ENCODE data around the gene TSPAN11. TPM values are rescaled to one million over a fixed set of nuclear protein-coding genes. Genes with fewer than 3 reads are reported as not detected.

Gene TSPAN11
- total RNA-seq, 3 donors from 2014 or later, result not detected

DNA sequence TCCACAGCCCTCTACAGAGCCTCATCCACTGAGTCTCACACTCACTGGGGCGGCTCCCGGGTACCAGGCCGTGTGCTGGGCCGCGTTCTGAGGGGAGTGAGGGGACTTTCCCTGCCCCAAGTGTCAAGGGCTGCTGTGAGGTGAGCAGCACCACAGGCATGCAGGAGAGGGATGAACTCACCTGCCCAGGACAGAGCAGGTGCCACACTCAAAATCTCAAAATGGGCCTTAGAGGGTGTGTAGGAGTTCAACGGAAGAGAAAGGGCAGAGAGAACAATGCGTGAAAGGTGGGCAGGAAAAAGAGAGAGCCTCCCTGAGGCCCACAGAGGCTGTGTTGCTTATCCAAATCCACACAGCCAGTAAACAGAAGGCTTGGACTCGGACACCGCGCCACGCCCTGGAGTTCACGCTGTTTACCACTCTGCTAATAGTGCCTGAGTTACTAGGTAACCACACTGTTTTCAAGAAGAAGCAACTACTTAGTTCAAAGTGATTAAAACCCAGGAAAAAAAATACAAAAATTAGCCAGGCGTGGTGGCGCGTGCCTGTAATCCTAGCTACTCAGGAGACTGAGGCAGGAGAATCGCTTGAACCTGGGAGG, 32.7 kb downstream of the TSPAN11 start:
- Mint-ChIP-seq H3K9me3 (no peaks in the 10 kb centered on the region), H3K36me3 (ENCODE audit: insufficient read depth) (no peaks in the 10 kb centered on the region), H3K4me3 (no peak overlapping the region), H3K4me1 (ENCODE audit: low read depth) (no peaks in the 10 kb centered on the region), H3K27me3 (ENCODE audit: low read depth) (no peaks in the 10 kb centered on the region)
- ATAC-seq (no peak), DNase-seq (no peak)

DNA sequence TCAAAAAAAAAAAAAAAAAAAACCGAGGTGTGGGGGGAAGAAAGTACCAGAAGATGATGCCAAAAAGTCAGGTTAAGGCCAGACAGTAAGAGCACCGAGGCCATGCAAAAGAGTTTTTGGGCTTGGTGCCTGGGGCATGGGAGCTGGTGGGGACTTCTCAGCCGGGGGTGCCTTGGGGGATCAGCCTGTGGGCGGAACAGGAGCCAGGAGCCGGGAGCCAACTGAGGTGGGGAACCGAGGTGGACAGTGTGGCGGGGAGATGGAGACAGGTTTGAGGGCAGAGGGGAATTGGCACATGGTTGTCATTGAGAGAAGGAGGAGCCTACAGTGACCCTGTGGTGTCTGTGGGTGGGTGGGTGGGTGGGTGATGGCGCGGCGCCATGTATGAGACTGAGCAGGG, 33.2 kb downstream of the TSPAN11 start:
- Mint-ChIP-seq H3K36me3 (ENCODE audit: insufficient read depth) (no peaks in the 10 kb centered on the region), H3K27me3 (ENCODE audit: low read depth) (no peaks in the 10 kb centered on the region), H3K4me3 (no peak overlapping the region), H3K4me1 (ENCODE audit: low read depth) (no peaks in the 10 kb centered on the region), H3K9me3 (no peaks in the 10 kb centered on the region)
- no peak for DNase-seq
- ATAC-seq, result no peak

- no peaks in the 10 kb centered on the region for H3K9me3 Mint-ChIP-seq
- no peaks in the 10 kb centered on the region for H3K27me3 Mint-ChIP-seq (ENCODE audit: low read depth)
- no peaks in the 10 kb centered on the region for H3K4me1 Mint-ChIP-seq (ENCODE audit: low read depth)
- DNase-seq (no peak), ATAC-seq (no peak)
- H3K36me3 Mint-ChIP-seq (ENCODE audit: insufficient read depth), result no peaks in the 10 kb centered on the region
- H3K4me3 Mint-ChIP-seq, result no peak overlapping the region
Observed at GRCh38 chr12:30961030-30961429, 34.5 kb downstream of the TSPAN11 start.

GRCh38 chr12:30962047-30962446, 35.5 kb downstream of the TSPAN11 start:
- ATAC-seq, result no peak
- no peaks in the 10 kb centered on the region for H3K36me3 Mint-ChIP-seq (ENCODE audit: insufficient read depth)
- no peaks in the 10 kb centered on the region for H3K4me1 Mint-ChIP-seq (ENCODE audit: low read depth)
- no peaks in the 10 kb centered on the region for H3K27me3 Mint-ChIP-seq (ENCODE audit: low read depth)
- no peak for DNase-seq
- H3K9me3 Mint-ChIP-seq, result no peaks in the 10 kb centered on the region
- no peak overlapping the region for H3K4me3 Mint-ChIP-seq

DNA sequence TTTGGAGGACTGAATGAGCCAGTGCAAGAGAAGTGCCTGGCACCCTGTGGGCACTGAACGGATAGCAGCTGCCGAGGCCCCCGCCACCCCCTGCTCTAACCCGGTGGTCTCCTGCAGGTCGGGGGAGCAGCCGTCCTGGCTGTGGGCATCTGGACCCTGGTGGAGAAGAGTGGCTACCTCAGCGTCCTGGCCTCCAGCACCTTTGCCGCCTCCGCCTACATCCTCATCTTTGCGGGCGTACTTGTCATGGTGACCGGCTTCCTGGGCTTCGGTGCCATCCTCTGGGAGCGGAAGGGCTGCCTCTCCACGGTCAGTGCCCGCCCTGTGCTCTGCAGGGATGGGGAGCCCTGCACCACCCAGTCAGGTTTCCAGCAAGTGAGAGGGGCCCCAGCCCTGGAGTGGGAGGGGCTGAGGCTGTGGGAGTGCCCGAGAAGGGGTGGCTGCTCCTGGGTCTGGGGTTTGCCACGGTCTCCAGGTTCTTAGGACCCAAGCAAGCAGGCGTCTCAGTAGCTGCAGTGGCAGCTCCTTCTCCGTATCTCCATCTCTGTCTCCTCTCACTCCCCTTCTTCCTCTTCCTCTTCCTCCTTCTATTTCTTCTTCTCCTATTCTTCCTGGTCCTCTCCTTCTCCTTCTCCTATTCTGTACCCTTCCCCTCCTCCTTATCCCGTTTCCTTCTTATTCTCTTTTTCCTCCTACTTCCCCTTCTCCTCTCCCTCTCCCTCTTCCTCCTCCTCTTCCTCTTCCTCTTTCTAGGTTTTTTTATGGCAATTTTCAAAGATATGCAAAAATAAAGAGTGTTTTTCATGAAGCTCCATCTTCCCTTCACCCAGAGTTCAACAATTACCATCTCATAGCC, 37.4 kb downstream of the TSPAN11 start:
- no peaks in the 10 kb centered on the region for H3K4me1 Mint-ChIP-seq (ENCODE audit: low read depth)
- H3K36me3 Mint-ChIP-seq (ENCODE audit: insufficient read depth), result no peaks in the 10 kb centered on the region
- no peak overlapping the region for H3K4me3 Mint-ChIP-seq
- no peak for DNase-seq
- no peaks in the 10 kb centered on the region for H3K9me3 Mint-ChIP-seq
- no peaks in the 10 kb centered on the region for H3K27me3 Mint-ChIP-seq (ENCODE audit: low read depth)
- no peak for ATAC-seq

DNA sequence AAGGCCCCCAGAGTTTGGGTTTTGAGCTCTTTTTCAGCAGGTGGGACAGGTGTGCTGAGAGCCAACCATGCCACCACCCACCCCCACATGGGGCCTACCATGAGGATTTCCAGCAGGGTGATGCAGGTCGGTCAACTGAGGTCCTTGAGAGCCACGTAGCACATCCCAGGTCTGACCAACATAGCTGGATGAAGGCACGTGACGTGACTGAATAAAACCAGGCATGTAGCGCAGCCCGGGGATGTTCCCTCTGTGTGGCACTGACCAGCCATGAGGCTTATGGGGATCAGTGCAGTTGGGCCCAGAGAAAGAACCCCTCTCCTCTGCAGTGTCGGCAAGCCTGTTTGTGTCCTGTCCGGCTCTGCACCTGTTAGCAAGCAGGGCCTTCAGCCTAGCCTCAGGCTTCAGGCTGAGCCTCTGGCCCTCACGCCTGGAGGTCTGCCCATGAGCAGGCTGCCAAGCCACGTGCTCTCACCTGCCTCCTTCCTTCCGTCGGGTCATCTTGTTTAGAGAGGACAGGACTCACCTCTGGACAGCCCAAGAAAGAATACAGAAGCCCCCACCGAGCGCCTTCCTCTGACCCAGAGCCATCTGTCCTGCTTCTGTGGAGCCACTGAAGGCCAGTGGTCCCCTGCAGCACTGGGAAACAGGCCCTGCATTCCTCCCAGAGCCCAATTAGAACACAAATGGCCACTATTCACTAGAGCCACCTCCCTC, 38.5 kb downstream of the TSPAN11 start:
- Mint-ChIP-seq H3K9me3 (no peaks in the 10 kb centered on the region), H3K4me1 (ENCODE audit: low read depth) (no peaks in the 10 kb centered on the region), H3K4me3 (no peak overlapping the region), H3K36me3 (ENCODE audit: insufficient read depth) (no peaks in the 10 kb centered on the region), H3K27me3 (ENCODE audit: low read depth) (no peaks in the 10 kb centered on the region)
- DNase-seq (no peak), ATAC-seq (no peak)

DNA sequence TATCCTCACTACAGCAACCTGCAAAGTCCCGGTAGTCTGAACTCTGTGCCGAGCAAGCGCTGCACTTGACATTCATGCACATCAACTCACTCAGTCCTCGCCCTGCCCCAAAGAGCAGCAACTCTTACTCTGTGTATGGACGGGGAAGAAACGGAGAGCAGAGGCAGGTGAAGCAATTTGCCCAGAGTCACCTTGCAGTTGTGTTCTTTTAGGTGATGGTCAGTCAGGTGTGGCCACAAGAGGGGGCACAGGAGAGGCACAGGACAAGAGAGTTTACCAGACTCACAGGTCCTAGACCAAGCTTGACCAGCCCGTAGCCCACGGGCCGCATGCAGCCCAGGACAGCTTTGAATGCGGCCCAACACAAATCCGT, 39.1 kb downstream of the TSPAN11 start:
- Mint-ChIP-seq H3K9me3 (no peaks in the 10 kb centered on the region), H3K4me3 (no peak overlapping the region), H3K27me3 (ENCODE audit: low read depth) (no peaks in the 10 kb centered on the region), H3K4me1 (ENCODE audit: low read depth) (no peaks in the 10 kb centered on the region), H3K36me3 (ENCODE audit: insufficient read depth) (no peaks in the 10 kb centered on the region)
- ATAC-seq (no peak), DNase-seq (no peak)

DNA sequence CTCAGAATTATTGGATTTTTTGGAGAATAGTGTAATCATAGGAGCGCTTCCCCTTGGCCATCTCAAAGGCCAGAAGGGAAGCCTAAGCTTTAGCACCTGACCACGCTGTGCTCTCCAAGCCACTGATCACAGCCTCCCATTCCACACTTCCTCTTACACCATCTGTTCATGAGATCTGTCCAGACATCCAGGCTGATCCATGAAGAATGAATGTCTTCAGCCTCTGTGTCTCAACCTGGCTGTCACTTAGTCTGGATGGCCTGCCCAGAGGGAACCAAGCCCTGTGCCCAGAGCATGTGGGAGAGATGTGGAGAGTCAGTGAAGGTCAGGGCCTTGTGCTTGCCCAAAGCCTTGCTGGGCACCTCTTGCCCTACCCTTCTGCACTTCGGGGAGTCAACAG, 40.5 kb downstream of the TSPAN11 start:
- Mint-ChIP-seq H3K36me3 (ENCODE audit: insufficient read depth) (no peaks in the 10 kb centered on the region), H3K4me3 (no peak overlapping the region), H3K27me3 (ENCODE audit: low read depth) (no peaks in the 10 kb centered on the region), H3K9me3 (no peaks in the 10 kb centered on the region), H3K4me1 (ENCODE audit: low read depth) (no peaks in the 10 kb centered on the region)
- DNase-seq, result no peak
- ATAC-seq, result no peak

- H3K9me3 Mint-ChIP-seq, result no peaks in the 10 kb centered on the region
- H3K27me3 Mint-ChIP-seq (ENCODE audit: low read depth), result no peaks in the 10 kb centered on the region
- H3K36me3 Mint-ChIP-seq (ENCODE audit: insufficient read depth), result no peaks in the 10 kb centered on the region
- DNase-seq (no peak), ATAC-seq (no peak)
- no peaks in the 10 kb centered on the region for H3K4me1 Mint-ChIP-seq (ENCODE audit: low read depth)
- no peak overlapping the region for H3K4me3 Mint-ChIP-seq
Observed at GRCh38 chr12:30968211-30968610, 41.7 kb downstream of the TSPAN11 start.

GRCh38 chr12:30969006-30969405, 42.5 kb downstream of the TSPAN11 start:
- ATAC-seq, result no peak
- Mint-ChIP-seq H3K4me1 (ENCODE audit: low read depth) (no peaks in the 10 kb centered on the region), H3K4me3 (no peak overlapping the region), H3K36me3 (ENCODE audit: insufficient read depth) (no peaks in the 10 kb centered on the region), H3K27me3 (ENCODE audit: low read depth) (no peaks in the 10 kb centered on the region), H3K9me3 (no peaks in the 10 kb centered on the region)
- DNase-seq, result no peak

GRCh38 chr12:30969606-30970395, 43.3 kb downstream of the TSPAN11 start:
- no peaks in the 10 kb centered on the region for H3K27me3 Mint-ChIP-seq (ENCODE audit: low read depth)
- no peak overlapping the region for H3K4me3 Mint-ChIP-seq
- no peaks in the 10 kb centered on the region for H3K4me1 Mint-ChIP-seq (ENCODE audit: low read depth)
- no peaks in the 10 kb centered on the region for H3K9me3 Mint-ChIP-seq
- DNase-seq (no peak), ATAC-seq (no peak)
- H3K36me3 Mint-ChIP-seq (ENCODE audit: insufficient read depth), result no peaks in the 10 kb centered on the region

DNA sequence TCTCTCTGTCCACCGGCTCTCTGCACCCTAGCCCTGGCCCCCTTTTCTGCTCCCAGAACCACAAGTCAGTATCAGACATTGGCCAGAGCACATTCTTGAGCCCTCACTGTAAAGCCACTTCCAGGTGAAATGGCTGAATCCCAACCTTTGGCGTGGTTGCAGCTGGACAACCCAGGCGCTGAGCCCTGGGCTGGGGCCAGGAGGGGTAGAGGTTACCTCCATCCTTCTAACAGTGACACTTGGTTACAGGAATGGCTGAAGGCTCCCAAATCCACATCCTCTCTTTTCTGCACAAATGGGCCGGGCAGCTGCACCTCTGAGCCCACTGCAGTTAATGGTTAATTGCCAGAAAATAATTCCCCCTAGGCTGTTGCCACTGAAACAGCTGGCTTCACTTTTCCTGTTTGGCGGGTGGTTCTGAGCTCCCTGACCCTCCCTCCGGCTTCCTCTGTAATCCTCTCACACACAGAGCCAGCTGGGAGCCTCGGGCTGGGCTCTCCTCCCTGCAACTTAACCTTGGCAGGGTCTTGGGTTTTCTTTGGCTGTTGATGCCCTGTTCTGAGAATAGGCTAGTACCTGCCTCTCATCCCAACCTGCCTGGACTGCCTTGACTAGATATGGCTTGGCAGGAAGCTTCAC, 44.1 kb downstream of the TSPAN11 start:
- Mint-ChIP-seq H3K4me3 (no peak overlapping the region), H3K4me1 (ENCODE audit: low read depth) (no peaks in the 10 kb centered on the region)

GRCh38 chr12:30972035-30972434, 45.5 kb downstream of the TSPAN11 start:
- no peaks in the 10 kb centered on the region for H3K9me3 Mint-ChIP-seq
- ATAC-seq (no peak), DNase-seq (no peak)
- H3K4me1 Mint-ChIP-seq (ENCODE audit: low read depth), result no peaks in the 10 kb centered on the region
- H3K36me3 Mint-ChIP-seq (ENCODE audit: insufficient read depth), result no peaks in the 10 kb centered on the region
- H3K27me3 Mint-ChIP-seq (ENCODE audit: low read depth), result no peaks in the 10 kb centered on the region
- no peak overlapping the region for H3K4me3 Mint-ChIP-seq

More for the DNA sequence above, 44.1 kb downstream of the TSPAN11 start:
- DNase-seq, result no peak
- H3K36me3 Mint-ChIP-seq (ENCODE audit: insufficient read depth), result no peaks in the 10 kb centered on the region
- ATAC-seq, result no peak
- no peaks in the 10 kb centered on the region for H3K27me3 Mint-ChIP-seq (ENCODE audit: low read depth)
- H3K9me3 Mint-ChIP-seq, result no peaks in the 10 kb centered on the region

DNA sequence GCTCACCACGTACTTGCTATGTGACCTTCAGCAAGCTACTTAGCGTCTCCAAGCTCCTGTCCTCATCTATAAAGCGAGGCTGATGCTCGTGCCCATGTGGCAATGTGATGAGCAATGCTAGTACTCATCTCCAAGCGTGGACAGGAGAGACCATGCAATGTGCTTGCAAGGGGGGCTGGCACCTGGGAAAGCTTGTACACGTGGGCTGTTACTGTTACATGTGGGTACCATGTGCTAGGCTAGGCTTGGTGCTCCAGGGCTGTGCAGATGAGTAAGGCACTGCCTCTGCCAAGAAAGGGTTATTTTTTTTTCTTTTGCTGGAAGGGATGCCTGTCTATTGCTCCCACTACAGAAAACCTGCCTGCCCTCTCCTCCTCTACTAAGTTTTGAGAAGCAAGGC, 46.6 kb downstream of the TSPAN11 start:
- no peak for ATAC-seq
- H3K4me3 Mint-ChIP-seq, result no peak overlapping the region
- H3K9me3 Mint-ChIP-seq, result no peaks in the 10 kb centered on the region
- no peaks in the 10 kb centered on the region for H3K4me1 Mint-ChIP-seq (ENCODE audit: low read depth)
- H3K27me3 Mint-ChIP-seq (ENCODE audit: low read depth), result no peaks in the 10 kb centered on the region
- H3K36me3 Mint-ChIP-seq (ENCODE audit: insufficient read depth), result no peaks in the 10 kb centered on the region
- no peak for DNase-seq

Measured in activated T-cell treated with anti-CD3 and anti-CD28 coated beads, Interleukin-2, amount 50 U/mL, for 4 hours (primary cell).